ENCODE results near the gene ZNF652.

GRCh38 chr17:49342575-49342936, 19.5 kb downstream of the ZNF652 start:
- TF ChIP-seq, protein P1, sequence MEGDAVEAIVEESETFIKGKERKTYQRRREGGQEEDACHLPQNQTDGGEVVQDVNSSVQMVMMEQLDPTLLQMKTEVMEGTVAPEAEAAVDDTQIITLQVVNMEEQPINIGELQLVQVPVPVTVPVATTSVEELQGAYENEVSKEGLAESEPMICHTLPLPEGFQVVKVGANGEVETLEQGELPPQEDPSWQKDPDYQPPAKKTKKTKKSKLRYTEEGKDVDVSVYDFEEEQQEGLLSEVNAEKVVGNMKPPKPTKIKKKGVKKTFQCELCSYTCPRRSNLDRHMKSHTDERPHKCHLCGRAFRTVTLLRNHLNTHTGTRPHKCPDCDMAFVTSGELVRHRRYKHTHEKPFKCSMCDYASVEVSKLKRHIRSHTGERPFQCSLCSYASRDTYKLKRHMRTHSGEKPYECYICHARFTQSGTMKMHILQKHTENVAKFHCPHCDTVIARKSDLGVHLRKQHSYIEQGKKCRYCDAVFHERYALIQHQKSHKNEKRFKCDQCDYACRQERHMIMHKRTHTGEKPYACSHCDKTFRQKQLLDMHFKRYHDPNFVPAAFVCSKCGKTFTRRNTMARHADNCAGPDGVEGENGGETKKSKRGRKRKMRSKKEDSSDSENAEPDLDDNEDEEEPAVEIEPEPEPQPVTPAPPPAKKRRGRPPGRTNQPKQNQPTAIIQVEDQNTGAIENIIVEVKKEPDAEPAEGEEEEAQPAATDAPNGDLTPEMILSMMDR (IDR thresholded peaks at IDR 0.05): no peak
- no peak for TF ChIP-seq POLR2A (IDR thresholded peaks at IDR 0.05)
